H1 (cell line): ENCODE measurements around the gene DNAJA1. TPM values are rescaled to one million over a fixed set of nuclear protein-coding genes. Genes with fewer than 3 reads are reported as not detected.

Experiments
- CTCF ChIA-PET: fragments of 300-600 bp; sonication (Branson Sonifier 250); formaldehyde crosslinking; loops from one replicate; lab custom pipeline; 2021; ENCODE audit not compliant: partially characterized antibody; lab: Charles Lee
- POLR2A ChIA-PET: fragments of 300-600 bp; sonication (Branson Sonifier 250); formaldehyde crosslinking; loops from one replicate; lab custom pipeline; 2021; ENCODE audit warnings: inconsistent platforms; ENCODE audit not compliant: partially characterized antibody; lab: Charles Lee
- DNase-seq, 2 experiments: peaks; one replicate each; pipeline versions ENCODE4 v3.0.0 to v3.0.0-alpha.2; 2010 to 2022; ENCODE audit warnings: low spot score in 2 of 2, low read depth in 1 of 2, mixed read lengths in 1 of 2
- FAIRE-seq: peaks from 2 replicates; lab custom pipeline; 2011; peaks lifted over from hg19 to GRCh38; lab: Jason Lieb, UNC
- H2AFZ ChIP-seq: 2 replicates; pipeline ENCODE4 v1.8.1; 2012; ENCODE audit warnings: low read length, inconsistent platforms
- H2AK5ac ChIP-seq: 2 replicates; pipeline ENCODE4 v1.6.1; 2013; ENCODE audit warnings: low read depth, low read length
- H2BK120ac ChIP-seq: replicated peaks from 2 replicates; pipeline ENCODE3; 2013; ENCODE audit warnings: low read depth, low read length, inconsistent platforms
- H2BK12ac ChIP-seq: 2 replicates; pipeline ENCODE4 v1.6.1; 2013; ENCODE audit warnings: low read depth, low read length
- H2BK15ac ChIP-seq: 2 replicates; pipeline ENCODE4 v1.6.1; 2013; ENCODE audit warnings: low read length
- H2BK20ac ChIP-seq: 2 replicates; pipeline ENCODE4 v1.6.1; 2013; ENCODE audit warnings: low read length
- H2BK5ac ChIP-seq: 2 replicates; pipeline ENCODE4 v1.6.1; 2013; ENCODE audit warnings: low read depth, low read length
- H3K14ac ChIP-seq: 2 replicates; pipeline ENCODE4 v1.6.1; 2013; ENCODE audit warnings: inconsistent platforms; ENCODE audit not compliant: insufficient read length
- H3K18ac ChIP-seq: 2 replicates; pipeline ENCODE4 v1.6.1; 2013; ENCODE audit warnings: low read length; ENCODE audit errors: extremely low read depth
- H3K23ac ChIP-seq: 2 replicates; pipeline ENCODE4 v1.6.1; 2013; ENCODE audit warnings: inconsistent platforms; ENCODE audit not compliant: insufficient read length
- H3K23me2 ChIP-seq: 2 replicates; pipeline ENCODE4 v1.6.1; 2013; ENCODE audit warnings: low read depth, low read length
- H3K27ac ChIP-seq: 2 replicates; pipeline ENCODE4 v1.6.1; 2011; ENCODE audit warnings: low read depth, low read length, inconsistent platforms
- H3K27me3 ChIP-seq, 4 experiments: replicated peaks in 1 of 4; 1 replicate in 1 of 4; 2 replicates in 3 of 4; pipeline versions ENCODE4 v1.6.1 to v1.8.1; 2011 to 2013; ENCODE audit warnings: low read length in 3 of 4, mild to moderate bottlenecking in 3 of 4, inconsistent platforms in 2 of 4, mixed read lengths in 2 of 4, moderate library complexity in 1 of 4; ENCODE audit not compliant: control insufficient read depth in 3 of 4, insufficient read depth in 3 of 4; ENCODE audit errors: extremely low read depth in 1 of 4
- H3K36me3 ChIP-seq, 4 experiments: 2 replicates each; pipeline versions ENCODE4 v1.6.1 to v1.8.1; 2011 to 2013; ENCODE audit warnings: mild to moderate bottlenecking in 4 of 4, low read length in 3 of 4, moderate library complexity in 2 of 4, control low read depth in 1 of 4, inconsistent platforms in 1 of 4; ENCODE audit not compliant: insufficient read depth in 4 of 4, control insufficient read depth in 2 of 4
- H3K4ac ChIP-seq: replicated peaks from 2 replicates; pipeline ENCODE3; 2013; ENCODE audit warnings: low read length, low read depth, mixed read lengths, inconsistent platforms; ENCODE audit not compliant: insufficient read length
- H3K4me1 ChIP-seq, 4 experiments: replicated peaks in 1 of 4; 1 replicate in 1 of 4; 2 replicates in 3 of 4; pipeline versions ENCODE4 v1.6.1 to v1.8.1; 2011 to 2013; ENCODE audit warnings: low read length in 3 of 4, inconsistent platforms in 2 of 4, mixed read lengths in 1 of 4; ENCODE audit not compliant: insufficient read depth in 4 of 4, control insufficient read depth in 3 of 4
- H3K4me2 ChIP-seq, 2 experiments: 2 replicates each; pipeline versions ENCODE4 v1.6.1 to v1.8.1; 2011 to 2013; ENCODE audit warnings: low read depth in 2 of 2, low read length in 2 of 2, control low read depth in 1 of 2, inconsistent platforms in 1 of 2, mild to moderate bottlenecking in 1 of 2; ENCODE audit not compliant: insufficient read depth in 1 of 2
- H3K4me3 ChIP-seq, 4 experiments: fragments of 200-600, 300-600 bp in 1 of 4; sonication (generic), shearing (Covaris generic), sonication (Bioruptor Twin) in 1 of 4; 2 replicates each; pipeline versions ENCODE4 v1.5.1 to v1.8.1; 2011 to 2016; ENCODE audit warnings: low read length in 4 of 4, low read depth in 3 of 4, control low read depth in 2 of 4, inconsistent platforms in 2 of 4, mild to moderate bottlenecking in 2 of 4, mixed read lengths in 1 of 4, moderate library complexity in 1 of 4; ENCODE audit not compliant: insufficient read depth in 2 of 4; ENCODE audit errors: extremely low read depth in 1 of 4
- H3K56ac ChIP-seq: replicated peaks from 2 replicates; pipeline ENCODE3; 2013; ENCODE audit warnings: low read depth, mild to moderate bottlenecking, mixed read lengths, low read length, inconsistent platforms; ENCODE audit not compliant: insufficient read length
- H3K79me1 ChIP-seq: 2 replicates; pipeline ENCODE4 v1.6.1; 2013; ENCODE audit warnings: low read depth, low read length, control low read depth
- H3K79me2 ChIP-seq, 2 experiments: 2 replicates each; pipeline versions ENCODE4 v1.6.1 to v1.8.1; 2012 to 2013; ENCODE audit warnings: low read length in 2 of 2, mild to moderate bottlenecking in 2 of 2, inconsistent platforms in 1 of 2; ENCODE audit not compliant: insufficient read depth in 2 of 2, control insufficient read depth in 1 of 2
- H3K9ac ChIP-seq, 4 experiments: replicated peaks in 1 of 4; 1 replicate in 1 of 4; 2 replicates in 3 of 4; pipeline versions ENCODE4 v1.6.1 to v1.8.1; 2011 to 2013; ENCODE audit warnings: low read depth in 3 of 4, low read length in 3 of 4, control low read depth in 2 of 4, mild to moderate bottlenecking in 2 of 4, moderate library complexity in 2 of 4, inconsistent platforms in 1 of 4; ENCODE audit errors: extremely low read depth in 1 of 4
- H3K9me3 ChIP-seq, 2 experiments: 2 replicates each; pipeline versions ENCODE4 v1.6.1 to v1.8.1; 2012 to 2013; ENCODE audit warnings: mild to moderate bottlenecking in 2 of 2, moderate library complexity in 2 of 2, control low read depth in 1 of 2, inconsistent platforms in 1 of 2, low read depth in 1 of 2, low read length in 1 of 2, mixed read lengths in 1 of 2; ENCODE audit not compliant: insufficient read depth in 2 of 2
- H4K20me1 ChIP-seq, 2 experiments: replicated peaks in 1 of 2; 2 replicates each; pipeline versions ENCODE3 to v1.8.1; 2011 to 2013; ENCODE audit warnings: inconsistent platforms in 2 of 2, low read length in 2 of 2, mild to moderate bottlenecking in 1 of 2; ENCODE audit not compliant: insufficient read depth in 2 of 2, control insufficient read depth in 1 of 2
- H4K5ac ChIP-seq: 2 replicates; pipeline ENCODE4 v1.6.1; 2013; ENCODE audit warnings: low read length, low read depth, mixed read lengths, inconsistent platforms; ENCODE audit not compliant: insufficient read length
- H4K8ac ChIP-seq: 2 replicates; pipeline ENCODE4 v1.8.0; 2013; ENCODE audit warnings: mild to moderate bottlenecking, moderate library complexity, low read length, inconsistent platforms; ENCODE audit not compliant: insufficient read depth; ENCODE audit errors: extremely low read depth
- H4K91ac ChIP-seq: replicated peaks from 2 replicates; pipeline ENCODE3; 2013; ENCODE audit warnings: low read length, mixed read lengths, inconsistent platforms; ENCODE audit not compliant: insufficient read length
- CTCF ChIP-seq, 3 experiments: IDR thresholded peaks; 1 replicate in 2 of 3; 2 replicates in 1 of 3; pipeline versions ENCODE4 v1.5.1 to v1.6.1; 2011; ENCODE audit warnings: low read length in 3 of 3, mild to moderate bottlenecking in 3 of 3, inconsistent platforms in 2 of 3, low read depth in 1 of 3, moderate library complexity in 1 of 3; ENCODE audit not compliant: insufficient read depth in 1 of 3; ENCODE audit errors: control extremely low read depth in 1 of 3
- EGR1 ChIP-seq: IDR thresholded peaks from 2 replicates; pipeline ENCODE4 v1.6.1; 2011; ENCODE audit warnings: low read depth, low read length, borderline replicate concordance
- EP300 ChIP-seq, 2 experiments: IDR thresholded peaks; 1 replicate in 1 of 2; 2 replicates in 1 of 2; pipeline ENCODE4 v1.6.1; 2011 to 2012; ENCODE audit warnings: low read depth in 2 of 2, low read length in 2 of 2, mild to moderate bottlenecking in 2 of 2, borderline replicate concordance in 1 of 2, inconsistent platforms in 1 of 2, moderate library complexity in 1 of 2
- KDM1A ChIP-seq: fragments of 200-600, 300-600 bp; sonication (generic); IDR thresholded peaks from 2 replicates; pipeline ENCODE4 v1.7.1; 2016; ENCODE audit warnings: mild to moderate bottlenecking, low read length, borderline replicate concordance
- NRF1 ChIP-seq: IDR thresholded peaks from 2 replicates; pipeline ENCODE4 v1.6.1; 2011; ENCODE audit warnings: mild to moderate bottlenecking, low read depth, low read length, improper control_type of control experiment
- RBBP5 ChIP-seq: IDR thresholded peaks from 2 replicates; pipeline ENCODE4 v1.7.1; 2012; ENCODE audit warnings: low read depth, mild to moderate bottlenecking, inconsistent platforms, low read length, moderate library complexity, borderline replicate concordance
- SIN3A ChIP-seq, 2 experiments: IDR thresholded peaks in 1 of 2; conservative IDR thresholded peaks in 1 of 2; 2 replicates each; pipeline ENCODE4 v1.6.1; 2011 to 2012; ENCODE audit warnings: low read length in 2 of 2, improper control_type of control experiment in 1 of 2, low read depth in 1 of 2, mild to moderate bottlenecking in 1 of 2
- WGBS, 2 experiments: shearing (Covaris generic) in 1 of 2; methylation state at CpG; one replicate each; pipeline versions ENCODE4 v1.1.6 to v1.1.7; 2013 to 2015; ENCODE audit warnings: low lambda C conversion rate in 2 of 2, mixed read lengths in 2 of 2, inconsistent platforms in 1 of 2, low coverage in 1 of 2, missing lambda C conversion rate in 1 of 2; ENCODE audit not compliant: insufficient replicate concordance in 2 of 2, insufficient coverage in 1 of 2, insufficient read length in 1 of 2; ENCODE audit errors: extremely low coverage in 1 of 2, missing lambda C conversion rate in 1 of 2; 5-methylcytosine and 5-hydroxymethylcytosine counted together
- polyA plus RNA-seq, 7 experiments: library from polyadenylated mRNA; depleted of rRNA in 3 of 7; stranded (reverse) in 5 of 7; unstranded in 2 of 7; fragments of >200 nt in 5 of 7; fragments of 200-250 nt in 2 of 7; gene quantifications; 1 replicate in 5 of 7; 2 replicates in 1 of 7; 4 replicates in 1 of 7; pipeline versions ENCODE4 v1.2.1 to v1.2.3, GENCODE V29; 2011 to 2013; ENCODE audit warnings: missing spikeins in 2 of 7, mixed read lengths in 2 of 7
- total RNA-seq: library from RNA; stranded (reverse); fragmentation: NEBNext Ultra II Directional; extraction: Animal tissue kit (Norgen Biotek cat#: 25700); gene quantifications from 2 replicates; pipeline ENCODE4 v1.2.1, GENCODE V29; 2021

The DNAJA1 gene
- total and polyA plus RNA-seq, 2 of the 8 experiments (the other 6 are each of a cell fraction or from before 2014, with no cell fraction given): 54.4 to 159 TPM

GRCh38 chr9:33025572-33026342, 684 bp downstream of the DNAJA1 start:
- Histone ChIP-seq H3K4me3 (peak overlapping the region; percentile 95 to 99 (median 98)), H3K56ac (peak overlapping the region; percentile 99), H4K91ac (peak overlapping the region; percentile 98), H3K27ac (peak overlapping the region; percentile 94), H2BK20ac (no peak overlapping the region), H2AFZ (peak overlapping the region; percentile 48; the same call in 1 of the 2 replicates), H3K27me3 (no peaks in the 10 kb centered on the region), H3K9me3 (no peaks in the 10 kb centered on the region), H2BK12ac (peak overlapping the region; percentile 77; the same call in 1 of the 2 replicates), H4K5ac (peak overlapping the region; percentile 98), H3K4me1 (peaks cover 0 to 8% (median 3%) of the 10 kb centered on the region in 4 experiments; a peak in 4 of 7 replicates), H3K36me3 (peaks cover 20 to 52% (median 33%) of the 10 kb centered on the region in 4 experiments), H3K4ac (peak overlapping the region; percentile 98), H3K23me2 (peaks cover 4% of the 10 kb centered on the region; the same call in 1 of the 2 replicates), H3K14ac (no peak overlapping the region), H2BK120ac (peak overlapping the region; percentile 79), H3K9ac (peak overlapping the region; percentile 94 to 96 (median 96)), H2BK15ac (no peak overlapping the region), H3K79me1 (peaks cover 6% of the 10 kb centered on the region; the same call in 1 of the 2 replicates), H3K4me2 (peak overlapping the region; percentile 73 to 99), H2BK5ac (peak overlapping the region; percentile 97), H3K18ac (peak overlapping the region; percentile 96), H4K20me1 (peaks cover 4 to 16% of the 10 kb centered on the region in 2 experiments), H2AK5ac (0 out of 2 replicates have a peak overlapping the region, but pooled peaks have one; percentile 77), H3K23ac (no peak overlapping the region), H3K79me2 (peaks cover 34 to 94% of the 10 kb centered on the region in 2 experiments), H4K8ac (peak overlapping the region; percentile 91)
- WGBS, 2 experiments: 15% methylated on average over 10 of the region's 36 CpGs; no CpG with 5 or more reads in 1 of the 2 experiments
- ChIA-PET CTCF (interaction anchor here (1.0 to 1.4 kb wide), 3 partner anchors 9 to 40 kb away, joined by 3 read pairs; no protein-coding TSS in a partner anchor), POLR2A (interaction anchor here (0.6 to 6.4 kb wide), 48 partner anchors 12 to 641 kb away, joined by 3 to 160 read pairs (median 4); partner anchors contain the start of genes ACO1, APTX, BAG1 and CHMP5)
- FAIRE-seq: no peak
- DNase-seq: peak in 1 of 2 experiments; percentile 80
- 0 out of 2 replicates have a peak, but pooled peaks have one; percentile 46 for TF ChIP-seq EGR1
- TF ChIP-seq EP300 (IDR thresholded peaks at IDR 0.05; ENCODE audit: borderline replicate concordance in 1 of 2, low read depth in 2 of 2, low read length in 2 of 2): no peak
- TF ChIP-seq NRF1: peak; percentile 59
- peak; percentile 47 to 65; a peak in 1 of 4 replicates for TF ChIP-seq SIN3A (conservative IDR thresholded peaks at IDR 0.05 in 1 of 2, IDR thresholded peaks at IDR 0.05 in 1 of 2; ENCODE audit: low read depth in 1 of 2, low read length in 2 of 2)
- TF ChIP-seq CTCF (IDR thresholded peaks at IDR 0.05; ENCODE audit: control extremely low read depth in 1 of 3, insufficient read depth in 1 of 3, low read depth in 1 of 3, low read length in 3 of 3): no peak
- no peak for TF ChIP-seq KDM1A
- no peak for TF ChIP-seq RBBP5
